RPMI7951 (cell line): ENCODE data around the gene PGGHG. TPM values are rescaled to one million over a fixed set of nuclear protein-coding genes. Genes with fewer than 3 reads are reported as not detected.

Source experiments
- DNase-seq: peaks from one replicate; pipeline ENCODE4 v3.0.0-alpha.2; 2012; ENCODE audit warnings: low read depth
- total RNA-seq: library from RNA; depleted of rRNA; stranded (reverse); fragments of >200 nt; shearing (Covaris generic); gene quantifications from 2 replicates; pipeline ENCODE4 v1.2.3, GENCODE V29; 2014

PGGHG gene
- total RNA-seq, 1 experiment from 2014 or later = 1.6 TPM

DNA sequence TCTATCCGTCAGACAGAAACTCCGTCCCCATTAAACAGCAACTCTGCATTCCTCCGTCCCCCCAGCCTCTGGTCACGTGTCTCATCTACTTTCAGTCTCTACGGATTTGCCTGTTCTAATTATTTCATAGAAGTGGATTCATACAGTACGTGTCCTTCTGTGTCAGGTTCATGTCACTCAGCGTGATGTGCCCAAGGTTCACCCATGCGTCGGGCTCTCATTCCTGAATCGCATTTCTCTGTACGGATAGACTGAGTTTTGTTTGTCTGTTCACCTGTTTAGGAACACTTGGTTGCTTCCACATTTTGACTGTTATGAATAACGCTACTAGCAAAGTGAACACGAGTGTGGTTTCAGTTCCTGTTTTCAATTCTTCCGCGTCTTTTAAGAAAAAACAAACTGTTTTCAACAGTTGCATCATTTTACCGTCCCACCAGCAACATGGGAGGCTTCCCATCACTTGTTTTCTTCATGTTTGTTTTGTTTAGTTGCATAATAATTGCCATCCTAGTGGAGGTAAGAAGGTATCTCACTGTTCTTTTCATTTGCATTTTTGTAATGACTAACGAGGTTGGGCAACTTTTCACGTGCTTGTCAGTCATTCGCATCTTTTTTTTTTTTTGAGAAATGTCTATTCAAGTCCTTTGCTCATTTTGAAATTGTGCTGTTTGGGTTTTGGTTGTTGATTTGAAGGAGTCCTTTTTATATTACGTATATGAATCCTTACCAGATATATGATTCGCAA is 19.6 kb upstream of the PGGHG start:
- DNase-seq = no peak

DNA sequence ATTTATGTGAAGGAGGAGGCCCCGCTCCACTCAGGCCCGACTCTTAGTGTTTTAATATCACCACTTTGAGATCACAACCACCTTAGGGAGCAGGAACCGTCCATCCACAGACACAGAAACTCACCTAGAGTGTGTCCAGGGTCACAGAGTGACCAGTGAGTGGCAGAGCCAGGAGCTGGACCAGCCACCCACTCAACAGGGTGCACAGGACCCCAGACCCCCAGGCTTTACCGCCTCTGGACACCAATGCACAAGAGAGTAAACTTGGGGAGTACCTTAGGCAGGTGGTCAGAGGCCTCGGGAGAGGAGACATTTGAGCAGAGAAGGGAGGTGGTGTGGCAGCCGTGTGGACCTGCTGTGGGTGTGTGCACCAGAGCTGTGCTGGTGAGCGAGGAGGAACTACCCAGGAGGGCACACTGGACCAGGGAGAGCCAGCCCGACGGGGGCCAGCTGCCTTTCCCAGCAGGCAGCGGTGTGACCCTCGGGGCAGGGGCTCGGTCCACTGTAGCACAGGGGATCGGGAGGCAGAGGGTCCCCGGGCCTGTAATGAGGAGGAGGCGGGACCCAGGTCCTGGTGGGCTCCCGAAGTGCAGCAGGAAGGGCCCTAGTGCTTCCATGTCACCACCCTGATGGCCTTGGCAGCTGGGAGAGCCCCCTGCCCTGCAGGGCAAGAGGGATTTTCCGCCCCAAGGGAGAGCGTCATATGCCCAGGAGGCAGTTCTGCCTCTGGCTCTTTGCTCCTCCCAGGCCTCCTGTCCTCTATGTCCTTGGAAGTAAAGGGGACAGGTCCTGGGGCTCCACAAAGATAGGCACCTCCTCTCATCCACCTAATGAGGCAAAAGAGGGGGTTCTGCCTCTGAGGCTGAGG is 18.2 kb upstream of the PGGHG start:
- no peak for DNase-seq

DNA sequence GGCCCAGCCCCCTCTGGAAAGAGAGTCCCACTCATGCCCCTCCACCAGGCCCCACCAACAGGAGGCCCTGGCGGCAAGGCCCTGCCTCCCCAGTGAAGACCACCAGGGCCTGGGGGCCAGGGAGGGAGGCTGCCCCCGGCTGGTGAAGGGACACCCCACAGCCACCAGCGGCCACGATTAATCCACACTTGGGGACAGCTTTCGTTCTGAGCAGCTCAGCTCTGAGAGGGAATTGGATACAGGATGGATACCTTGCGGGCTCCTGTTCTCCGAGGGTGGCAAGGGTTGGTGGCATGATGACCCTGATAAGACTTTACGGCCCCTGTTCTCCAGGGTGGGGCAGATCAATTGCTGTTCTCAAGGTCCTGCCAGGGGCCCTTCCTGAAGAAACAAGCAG is 17.6 kb upstream of the PGGHG start:
- DNase-seq = no peak

DNA sequence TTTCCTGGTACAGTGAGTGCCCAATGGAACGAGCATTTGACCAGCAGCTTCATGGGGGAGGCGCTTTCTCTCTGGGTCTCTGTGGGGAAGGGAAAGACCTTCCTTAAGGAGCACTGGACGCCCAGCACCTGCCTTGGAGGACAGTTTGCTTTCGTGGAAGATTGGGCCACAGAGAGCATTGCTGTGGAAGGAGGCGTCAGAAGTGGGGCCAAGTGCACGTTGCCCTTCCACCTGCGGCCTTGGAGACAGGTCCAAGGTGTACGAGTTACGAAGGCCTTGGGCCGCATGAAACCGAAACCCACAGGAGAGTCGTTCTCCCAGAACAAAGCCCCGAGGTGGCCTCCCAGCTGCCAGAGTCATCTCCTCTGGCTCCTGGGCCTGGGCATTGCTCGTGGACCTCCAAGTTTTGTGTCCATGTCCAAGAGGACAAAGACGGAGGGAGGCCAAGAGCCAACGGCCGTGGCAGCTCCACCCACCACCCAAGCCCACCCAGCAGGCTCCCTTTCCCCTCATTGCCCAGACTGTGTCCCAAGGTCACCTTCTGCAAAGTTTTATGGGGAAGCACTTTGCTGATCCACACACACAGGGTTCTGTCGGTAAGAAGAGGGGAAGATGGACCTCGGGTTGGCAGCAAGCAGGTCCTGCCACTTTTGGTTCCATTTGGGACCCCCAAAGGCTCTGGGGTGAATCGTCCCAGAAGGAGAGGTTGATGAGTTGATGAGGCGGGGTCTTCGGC is 16.6 kb upstream of the PGGHG start:
- no peak for DNase-seq

DNA sequence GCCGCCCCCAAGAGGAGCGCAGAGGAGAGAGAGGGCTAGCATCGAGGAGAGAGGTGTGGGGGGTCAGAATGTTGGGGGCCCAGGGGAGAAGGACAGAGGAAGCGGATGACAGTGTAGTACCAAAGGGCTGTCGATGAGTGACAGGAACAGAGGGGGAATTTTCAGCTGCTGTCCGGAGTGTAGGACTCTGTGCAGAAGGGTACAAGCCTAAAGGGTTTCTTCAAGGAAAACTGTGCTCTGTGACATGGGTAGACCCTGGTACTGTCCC is 16.1 kb upstream of the PGGHG start:
- DNase-seq = no peak

DNA sequence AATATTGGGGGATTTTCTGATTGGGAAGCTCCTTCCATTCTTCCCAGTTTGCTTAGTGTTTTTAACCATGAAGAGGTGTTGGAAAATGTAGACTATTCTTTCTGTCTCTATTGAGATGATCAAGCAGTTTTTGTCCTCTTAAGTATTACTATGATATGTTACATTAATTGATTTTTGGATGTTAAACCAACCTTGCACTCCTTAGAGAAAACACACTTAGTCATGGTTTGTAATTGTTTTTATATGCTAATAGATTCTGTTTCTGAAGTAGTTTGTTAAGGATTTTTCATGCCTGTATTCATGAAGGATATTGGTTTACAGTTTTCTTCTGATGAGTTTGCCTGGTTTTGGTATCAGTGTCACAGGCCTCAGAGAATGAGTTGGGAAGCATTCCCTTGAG is 12.7 kb upstream of the PGGHG start:
- no peak for DNase-seq

DNA sequence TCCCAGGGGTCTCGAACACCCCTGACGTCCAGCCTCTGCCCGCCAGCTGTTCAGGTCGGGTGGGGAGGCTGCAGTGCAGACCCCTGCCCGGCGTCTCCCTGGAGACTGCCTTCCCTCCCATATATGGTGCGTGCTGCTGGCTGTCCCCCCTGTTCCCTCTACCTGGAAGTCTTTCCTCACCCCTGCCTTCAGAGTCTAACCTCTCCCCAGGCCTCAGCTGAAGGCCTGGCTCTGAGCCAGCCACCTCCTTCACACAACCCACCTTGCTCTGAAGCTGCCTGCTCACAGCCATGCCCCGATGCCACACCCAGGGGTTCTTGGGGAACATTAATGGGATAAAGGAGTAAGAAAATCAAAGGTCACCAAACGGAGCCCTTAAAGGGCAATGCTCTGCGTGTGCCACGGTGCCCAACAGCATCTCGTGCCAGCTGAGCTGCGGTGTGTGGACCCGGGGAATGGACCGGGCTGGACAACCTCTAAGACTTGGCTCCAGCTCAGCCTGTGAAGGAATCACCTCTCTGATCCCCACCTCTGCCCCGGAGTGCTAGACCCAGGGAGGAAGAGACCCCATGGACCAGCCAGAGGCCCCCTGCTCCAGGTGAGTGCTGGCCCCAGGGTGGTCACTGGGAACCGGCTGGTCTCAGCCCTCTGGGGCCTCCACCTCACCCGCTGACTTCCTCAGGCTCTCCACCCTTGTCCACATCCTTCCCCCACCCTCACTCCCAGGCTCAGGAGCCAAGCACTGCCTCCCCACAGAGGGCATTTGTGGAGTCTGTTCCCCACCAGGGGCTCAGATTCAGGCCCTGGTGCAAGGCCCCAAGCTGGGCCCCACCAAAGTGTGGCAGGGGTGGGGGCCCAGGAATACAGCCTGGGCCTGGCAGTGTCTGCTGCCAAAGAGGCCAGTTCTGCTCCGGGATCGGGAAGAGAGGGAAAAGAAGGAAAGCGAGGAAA is 10.7 kb upstream of the PGGHG start, which contains the start of gene NLRP6:
Gene NLRP6, plus strand, starts transcription at position 407 of the 951 bp plus-strand sequence. Its CDS starts 163 bp downstream, at position 570.
- no peak for DNase-seq

DNA sequence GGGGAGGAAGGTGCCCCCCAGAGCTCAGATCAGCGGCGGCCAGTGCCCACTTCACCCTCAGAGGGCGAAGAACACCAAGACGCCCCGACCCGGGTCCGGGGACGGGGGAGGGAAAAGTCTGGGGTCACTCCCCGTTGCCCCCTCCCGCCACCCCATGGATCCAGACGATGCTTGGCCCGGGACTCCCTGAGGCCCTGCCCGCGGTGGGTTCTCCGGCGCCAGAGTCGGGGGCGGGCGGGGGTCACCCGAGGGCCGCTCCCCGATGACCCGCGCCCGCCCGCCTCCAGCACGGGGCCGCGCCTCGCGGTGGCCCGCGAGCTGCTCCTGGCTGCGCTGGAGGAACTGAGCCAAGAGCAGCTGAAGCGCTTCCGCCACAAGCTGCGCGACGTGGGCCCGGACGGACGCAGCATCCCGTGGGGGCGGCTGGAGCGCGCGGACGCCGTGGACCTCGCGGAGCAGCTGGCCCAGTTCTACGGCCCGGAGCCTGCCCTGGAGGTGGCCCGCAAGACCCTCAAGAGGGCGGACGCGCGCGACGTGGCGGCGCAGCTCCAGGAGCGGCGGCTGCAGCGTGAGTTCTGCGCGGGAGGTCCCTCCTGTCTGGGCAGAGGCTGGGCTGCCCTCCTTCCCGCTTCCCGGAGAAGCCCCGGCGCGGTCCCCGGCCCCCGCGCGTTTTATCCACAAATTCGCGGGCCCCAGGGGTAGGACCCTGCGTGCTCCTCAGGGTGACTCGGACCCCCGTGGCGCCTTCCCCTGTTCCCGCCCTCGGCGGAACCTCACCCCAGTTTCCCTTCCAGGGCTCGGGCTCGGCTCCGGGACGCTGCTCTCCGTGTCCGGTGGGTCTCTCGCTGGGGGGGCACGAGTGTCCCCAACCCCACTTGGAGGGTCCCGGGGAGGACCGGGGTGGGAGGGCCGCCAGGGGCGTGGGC is 9.6 kb upstream of the PGGHG start:
- DNase-seq = no peak

DNA sequence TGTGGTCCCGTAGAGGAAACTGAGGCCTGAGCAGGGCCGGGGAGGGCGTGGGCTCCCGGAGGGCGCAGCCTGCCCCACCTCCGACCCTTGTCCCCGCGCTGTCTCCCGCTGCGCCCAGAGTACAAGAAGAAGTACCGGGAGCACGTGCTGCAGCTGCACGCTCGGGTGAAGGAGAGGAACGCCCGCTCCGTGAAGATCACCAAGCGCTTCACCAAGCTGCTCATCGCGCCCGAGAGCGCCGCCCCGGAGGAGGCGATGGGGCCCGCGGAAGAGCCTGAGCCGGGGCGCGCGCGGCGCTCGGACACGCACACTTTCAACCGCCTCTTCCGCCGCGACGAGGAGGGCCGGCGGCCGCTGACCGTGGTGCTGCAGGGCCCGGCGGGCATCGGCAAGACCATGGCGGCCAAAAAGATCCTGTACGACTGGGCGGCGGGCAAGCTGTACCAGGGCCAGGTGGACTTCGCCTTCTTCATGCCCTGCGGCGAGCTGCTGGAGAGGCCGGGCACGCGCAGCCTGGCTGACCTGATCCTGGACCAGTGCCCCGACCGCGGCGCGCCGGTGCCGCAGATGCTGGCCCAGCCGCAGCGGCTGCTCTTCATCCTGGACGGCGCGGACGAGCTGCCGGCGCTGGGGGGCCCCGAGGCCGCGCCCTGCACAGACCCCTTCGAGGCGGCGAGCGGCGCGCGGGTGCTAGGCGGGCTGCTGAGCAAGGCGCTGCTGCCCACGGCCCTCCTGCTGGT is 8.8 kb upstream of the PGGHG start:
- no peak for DNase-seq

DNA sequence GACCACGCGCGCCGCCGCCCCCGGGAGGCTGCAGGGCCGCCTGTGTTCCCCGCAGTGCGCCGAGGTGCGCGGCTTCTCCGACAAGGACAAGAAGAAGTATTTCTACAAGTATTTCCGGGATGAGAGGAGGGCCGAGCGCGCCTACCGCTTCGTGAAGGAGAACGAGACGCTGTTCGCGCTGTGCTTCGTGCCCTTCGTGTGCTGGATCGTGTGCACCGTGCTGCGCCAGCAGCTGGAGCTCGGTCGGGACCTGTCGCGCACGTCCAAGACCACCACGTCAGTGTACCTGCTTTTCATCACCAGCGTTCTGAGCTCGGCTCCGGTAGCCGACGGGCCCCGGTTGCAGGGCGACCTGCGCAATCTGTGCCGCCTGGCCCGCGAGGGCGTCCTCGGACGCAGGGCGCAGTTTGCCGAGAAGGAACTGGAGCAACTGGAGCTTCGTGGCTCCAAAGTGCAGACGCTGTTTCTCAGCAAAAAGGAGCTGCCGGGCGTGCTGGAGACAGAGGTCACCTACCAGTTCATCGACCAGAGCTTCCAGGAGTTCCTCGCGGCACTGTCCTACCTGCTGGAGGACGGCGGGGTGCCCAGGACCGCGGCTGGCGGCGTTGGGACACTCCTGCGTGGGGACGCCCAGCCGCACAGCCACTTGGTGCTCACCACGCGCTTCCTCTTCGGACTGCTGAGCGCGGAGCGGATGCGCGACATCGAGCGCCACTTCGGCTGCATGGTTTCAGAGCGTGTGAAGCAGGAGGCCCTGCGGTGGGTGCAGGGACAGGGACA is 8.0 kb upstream of the PGGHG start:
- DNase-seq = no peak

DNA sequence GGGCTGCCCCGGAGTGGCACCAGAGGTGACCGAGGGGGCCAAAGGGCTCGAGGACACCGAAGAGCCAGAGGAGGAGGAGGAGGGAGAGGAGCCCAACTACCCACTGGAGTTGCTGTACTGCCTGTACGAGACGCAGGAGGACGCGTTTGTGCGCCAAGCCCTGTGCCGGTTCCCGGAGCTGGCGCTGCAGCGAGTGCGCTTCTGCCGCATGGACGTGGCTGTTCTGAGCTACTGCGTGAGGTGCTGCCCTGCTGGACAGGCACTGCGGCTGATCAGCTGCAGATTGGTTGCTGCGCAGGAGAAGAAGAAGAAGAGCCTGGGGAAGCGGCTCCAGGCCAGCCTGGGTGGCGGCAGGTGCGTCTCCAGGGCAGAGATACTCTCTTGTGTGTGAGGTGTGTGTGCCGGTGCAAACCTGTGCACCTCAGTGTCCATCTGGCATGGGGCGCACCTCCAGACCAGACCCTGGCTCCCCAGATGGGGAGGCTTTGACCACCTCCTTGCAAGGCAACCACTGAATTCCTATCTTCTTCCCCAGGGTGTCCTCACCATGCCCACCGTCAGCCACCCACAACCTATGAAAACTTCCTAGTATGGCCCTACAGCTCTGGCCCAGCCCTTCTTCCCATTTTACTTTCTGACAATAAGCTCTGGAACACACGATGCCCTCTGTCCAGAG is 7.3 kb upstream of the PGGHG start:
- DNase-seq = no peak

DNA sequence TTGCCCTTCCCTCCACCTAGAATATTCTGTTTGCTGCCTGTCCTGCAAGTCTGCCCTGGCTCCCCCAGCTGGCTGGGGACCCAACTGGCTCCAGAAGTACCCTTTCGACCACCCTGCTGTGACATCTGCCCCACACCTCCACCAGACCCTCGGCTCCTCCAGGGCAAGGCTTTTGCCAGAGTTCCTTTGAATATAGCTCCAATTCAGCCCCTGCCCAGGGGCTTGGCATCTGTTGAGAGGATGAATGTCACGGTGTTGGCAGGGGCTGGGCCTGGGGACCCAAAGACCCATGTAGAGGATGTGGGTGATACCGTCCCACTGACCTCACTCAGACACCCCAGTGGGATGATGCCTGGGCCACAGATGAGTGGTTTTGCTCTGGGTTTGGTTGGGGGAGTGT is 6.8 kb upstream of the PGGHG start:
- no peak for DNase-seq

DNA sequence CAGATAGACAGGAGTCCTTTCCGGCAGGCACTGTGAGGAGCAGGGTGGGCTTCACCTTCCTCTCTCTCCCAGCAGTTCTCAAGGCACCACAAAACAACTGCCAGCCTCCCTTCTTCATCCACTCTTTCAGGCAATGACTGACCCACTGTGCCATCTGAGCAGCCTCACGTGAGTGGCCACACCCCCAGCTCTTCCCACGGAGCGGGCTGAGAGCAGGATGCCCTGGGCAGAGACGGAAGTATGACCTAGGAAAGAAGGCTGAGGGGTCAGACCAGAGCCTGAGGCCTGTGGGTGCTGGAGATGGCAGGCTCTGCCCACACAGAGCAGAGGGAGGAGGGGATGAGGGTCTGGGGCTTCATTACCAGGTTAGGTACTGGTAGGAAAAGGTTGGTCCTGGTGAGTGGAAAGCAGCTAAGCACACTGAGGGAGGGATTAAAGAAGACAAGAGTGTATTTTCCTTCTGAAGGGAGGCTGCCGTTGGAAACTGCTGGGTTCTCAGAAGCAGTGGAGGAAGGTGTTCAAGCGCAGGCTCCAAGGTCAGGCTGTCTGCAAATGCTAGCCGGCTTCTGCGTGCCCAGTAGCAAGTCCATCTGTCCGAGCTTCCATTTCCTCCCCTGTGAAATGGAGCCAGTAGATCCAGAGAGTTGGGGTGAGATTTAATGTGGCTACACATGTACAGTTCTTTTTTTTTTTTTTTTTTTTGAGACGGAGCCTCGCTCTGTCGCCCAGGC is 6.1 kb upstream of the PGGHG start:
- DNase-seq = no peak

DNA sequence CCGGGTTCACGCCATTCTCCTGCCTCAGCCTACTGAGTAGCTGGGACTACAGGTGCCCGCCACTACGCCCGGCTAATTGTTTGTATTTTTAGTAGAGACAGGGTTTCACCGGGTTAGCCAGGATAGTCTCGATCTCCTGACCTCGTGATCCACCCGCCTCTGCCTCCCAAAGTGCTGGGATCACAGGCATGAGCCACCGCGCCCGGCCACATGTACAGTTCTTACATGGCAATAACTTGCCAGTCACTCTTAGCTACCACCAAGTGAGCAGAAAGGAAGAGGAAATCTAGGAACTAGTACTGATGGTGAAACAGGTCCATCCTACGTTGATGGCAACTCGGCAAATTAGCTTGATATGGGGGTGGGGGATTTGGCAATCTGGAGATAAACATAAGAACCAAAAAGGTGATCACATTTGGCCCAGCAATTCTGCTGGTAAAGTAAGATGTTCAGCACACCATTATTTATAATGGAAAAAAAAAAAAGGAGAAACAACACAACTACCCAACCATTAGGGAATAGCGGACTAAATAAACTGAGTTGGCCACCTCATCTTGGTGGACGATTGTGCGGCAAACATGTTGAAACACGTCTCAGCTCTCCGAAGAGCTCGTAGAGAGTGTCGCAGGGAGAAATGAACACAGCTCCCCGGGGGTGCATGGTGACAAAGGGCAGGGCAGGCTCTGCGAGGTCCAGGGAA is 5.4 kb upstream of the PGGHG start:
- DNase-seq = no peak

DNA sequence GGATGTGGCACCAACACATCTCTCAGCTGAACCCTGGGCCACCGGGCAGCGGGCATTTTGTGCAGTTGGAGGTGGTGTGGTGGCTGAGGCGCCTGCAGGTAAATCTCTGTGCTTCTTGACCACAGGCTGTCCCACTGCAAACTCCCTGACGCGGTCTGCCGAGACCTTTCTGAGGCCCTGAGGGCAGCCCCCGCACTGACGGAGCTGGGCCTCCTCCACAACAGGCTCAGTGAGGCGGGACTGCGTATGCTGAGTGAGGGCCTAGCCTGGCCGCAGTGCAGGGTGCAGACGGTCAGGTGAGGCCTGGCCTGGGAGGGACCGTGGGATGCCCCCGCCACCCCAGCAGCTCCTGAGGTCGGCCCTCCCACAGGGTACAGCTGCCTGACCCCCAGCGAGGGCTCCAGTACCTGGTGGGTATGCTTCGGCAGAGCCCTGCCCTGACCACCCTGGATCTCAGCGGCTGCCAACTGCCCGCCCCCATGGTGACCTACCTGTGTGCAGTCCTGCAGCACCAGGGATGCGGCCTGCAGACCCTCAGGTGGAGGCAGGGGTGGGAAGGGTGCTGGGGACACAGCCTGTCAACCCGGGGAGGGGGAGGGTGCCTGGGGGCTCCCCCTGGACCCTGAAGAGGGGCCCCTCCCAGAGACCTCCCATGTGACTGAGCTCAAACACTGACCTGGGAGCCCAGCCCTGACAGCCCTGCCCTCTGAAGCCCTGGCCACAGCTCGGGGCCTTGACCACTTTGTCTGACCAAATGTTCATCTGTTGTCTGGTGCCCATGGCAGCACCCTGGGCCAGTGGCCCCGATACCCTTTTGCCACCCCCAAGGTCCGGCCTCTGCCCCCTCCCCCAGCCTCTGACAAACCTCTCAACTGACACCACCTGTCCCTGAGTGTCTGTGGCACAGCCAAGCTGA is 4.6 kb upstream of the PGGHG start:
- DNase-seq = no peak
